Measurements from ENCODE around the gene KLHL2. TPM values are rescaled to one million over a fixed set of nuclear protein-coding genes. Genes with fewer than 3 reads are reported as not detected.
"Not testable (repeated sequence)": the region's sequence is repeated elsewhere in the genome, so short reads cannot be mapped to it uniquely, and the experiment has no call there.

The KLHL2 gene
- 10 to 100 TPM; 21.0 to 23.7 TPM for total RNA-seq
- 10 to 100 TPM in 1 of 3 donors, 1 to 10 TPM in 2; 3.5 to 10.4 (median 6.8) TPM for polyA plus RNA-seq
- 29.5 to 65.6 (median 47.3) reads per million in 6 experiments for total RNA-seq

- peak within 1 kb of the TSS; percentile 76 to 98 (median 92) for H3K4me3 Mint-ChIP-seq
- H3K27me3 Mint-ChIP-seq = no peaks in the 10 kb centered on the region
- H3K9me3 Mint-ChIP-seq = no peaks in the 10 kb centered on the region
- DNase-seq (peak; percentile 49 to 77 (median 64)), ATAC-seq (peak; percentile 74 to 84)
- H3K36me3 Mint-ChIP-seq = no peaks in the 10 kb centered on the region
- POLR2A ChIA-PET = interaction anchor here (0.7 to 0.9 kb wide), 2 partner anchors 10 to 120 kb away, joined by 3 read pairs; partner anchors contain the start of gene MSMO1
- H3K4me1 Mint-ChIP-seq = peaks cover 39 to 76% (median 69%) of the 10 kb centered on the region in 4 donors
- H3K27ac Mint-ChIP-seq = peak within 1 kb of the TSS; percentile 79 to 96 (median 93)
These were observed at the start of gene KLHL2 for GRCh38 chr4:165207431-165208220. Gene KLHL2 (plus strand): TSS chr4:165207561. CDS start chr4:165207877, 316 bp downstream.

- ATAC-seq (no peak), DNase-seq (no peak)
- Mint-ChIP-seq H3K27ac (no peak overlapping the region), H3K4me3 (no peak overlapping the region), H3K36me3 (peaks cover 0 to 17% (median 9%) of the 10 kb centered on the region in 3 donors), H3K27me3 (peaks cover 0 to 11% (median 3%) of the 10 kb centered on the region in 5 donors), H3K9me3 (peaks cover 0 to 18% (median 5%) of the 10 kb centered on the region in 9 donors), H3K4me1 (no peaks in the 10 kb centered on the region)
- POLR2A ChIA-PET = no interaction called here
These were observed 48.6 kb upstream of the KLHL2 start for GRCh38 chr4:165158762-165159161.

- Mint-ChIP-seq H3K4me3 (no peak overlapping the region), H3K9me3 (peaks cover 0 to 15% (median 7%) of the 10 kb centered on the region in 9 donors), H3K4me1 (no peaks in the 10 kb centered on the region), H3K36me3 (peaks cover 0 to 6% (median 3%) of the 10 kb centered on the region in 3 donors), H3K27me3 (peaks cover 0 to 6% (median 0%) of the 10 kb centered on the region in 5 donors), H3K27ac (no peak overlapping the region)
- no peak for ATAC-seq
- POLR2A ChIA-PET = interaction anchor here (0.5 kb wide), 1 partner anchor 147 kb away, joined by 4 read pairs; no protein-coding TSS in a partner anchor
- no peak for DNase-seq
These were observed 43.1 kb upstream of the KLHL2 start for GRCh38 chr4:165164257-165164656.

GRCh38 chr4:165166872-165167271 is 40.5 kb upstream of the KLHL2 start:
- peaks cover 0 to 15% (median 8%) of the 10 kb centered on the region in 9 donors for H3K9me3 Mint-ChIP-seq
- H3K4me3 Mint-ChIP-seq, DNase-seq, ATAC-seq, H3K36me3 Mint-ChIP-seq, H3K27ac Mint-ChIP-seq, POLR2A ChIA-PET, H3K27me3 Mint-ChIP-seq, H3K4me1 Mint-ChIP-seq: not testable (repeated sequence)

- peaks cover 0 to 15% (median 8%) of the 10 kb centered on the region in 9 donors for H3K9me3 Mint-ChIP-seq
- no peak for ATAC-seq
- no peak overlapping the region for H3K4me3 Mint-ChIP-seq
- no peaks in the 10 kb centered on the region for H3K27me3 Mint-ChIP-seq
- POLR2A ChIA-PET = no interaction called here
- peaks cover 0 to 6% (median 3%) of the 10 kb centered on the region in 3 donors for H3K36me3 Mint-ChIP-seq
- no peak overlapping the region for H3K27ac Mint-ChIP-seq
- DNase-seq = no peak
- H3K4me1 Mint-ChIP-seq = no peaks in the 10 kb centered on the region
These were observed 39.7 kb upstream of the KLHL2 start for GRCh38 chr4:165167650-165168049.

GRCh38 chr4:165170819-165171218 is 36.5 kb upstream of the KLHL2 start:
- H3K27me3 Mint-ChIP-seq = peaks cover 0 to 2% (median 0%) of the 10 kb centered on the region in 5 donors
- peaks cover 0 to 18% (median 12%) of the 10 kb centered on the region in 9 donors for H3K9me3 Mint-ChIP-seq
- H3K36me3 Mint-ChIP-seq = peaks cover 0 to 10% (median 7%) of the 10 kb centered on the region in 3 donors
- H3K4me3 Mint-ChIP-seq = no peak overlapping the region
- POLR2A ChIA-PET = no interaction called here
- no peak for ATAC-seq
- no peaks in the 10 kb centered on the region for H3K4me1 Mint-ChIP-seq
- DNase-seq = no peak
- no peak overlapping the region for H3K27ac Mint-ChIP-seq

- Mint-ChIP-seq H3K9me3 (peaks cover 0 to 15% (median 3%) of the 10 kb centered on the region in 9 donors), H3K36me3 (peaks cover 0 to 13% (median 4%) of the 10 kb centered on the region in 3 donors)
- H3K4me1 Mint-ChIP-seq, ATAC-seq, DNase-seq, H3K27me3 Mint-ChIP-seq, H3K27ac Mint-ChIP-seq, H3K4me3 Mint-ChIP-seq: not testable (repeated sequence)
- POLR2A ChIA-PET = interaction anchor here (0.7 kb wide), 1 partner anchor 152 kb away, joined by 3 read pairs; the partner anchor contains the start of gene MSMO1
These were observed 31.9 kb upstream of the KLHL2 start for GRCh38 chr4:165175470-165175869.

GRCh38 chr4:165175879-165176278 is 31.5 kb upstream of the KLHL2 start:
- POLR2A ChIA-PET = no interaction called here
- peaks cover 0 to 13% (median 4%) of the 10 kb centered on the region in 3 donors for H3K36me3 Mint-ChIP-seq
- ATAC-seq (no peak), DNase-seq (no peak)
- H3K27me3 Mint-ChIP-seq = peaks cover 0 to 3% (median 2%) of the 10 kb centered on the region in 5 donors
- no peak overlapping the region for H3K4me3 Mint-ChIP-seq
- peaks cover 0 to 15% (median 3%) of the 10 kb centered on the region in 9 donors for H3K9me3 Mint-ChIP-seq
- H3K4me1 Mint-ChIP-seq = peaks cover 0 to 2% (median 0%) of the 10 kb centered on the region in 4 donors
- no peak overlapping the region for H3K27ac Mint-ChIP-seq

GRCh38 chr4:165177725-165178666 is 29.4 kb upstream of the KLHL2 start:
- no peak overlapping the region for H3K4me3 Mint-ChIP-seq
- H3K27me3 Mint-ChIP-seq = peaks cover 0 to 3% (median 2%) of the 10 kb centered on the region in 5 donors
- peaks cover 0 to 13% (median 4%) of the 10 kb centered on the region in 3 donors for H3K36me3 Mint-ChIP-seq
- peaks cover 0 to 15% (median 3%) of the 10 kb centered on the region in 9 donors for H3K9me3 Mint-ChIP-seq
- ATAC-seq = no peak
- POLR2A ChIA-PET = no interaction called here
- H3K27ac Mint-ChIP-seq = peak overlapping the region in 2 of 10 donors; percentile 43 to 65
- no peak for DNase-seq
- peaks cover 0 to 2% (median 0%) of the 10 kb centered on the region in 4 donors for H3K4me1 Mint-ChIP-seq

- peaks cover 0 to 2% (median 0%) of the 10 kb centered on the region in 5 donors for H3K27me3 Mint-ChIP-seq
- POLR2A ChIA-PET = interaction anchor here (0.7 kb wide), 1 partner anchor 25 kb away, joined by 4 read pairs; no protein-coding TSS in a partner anchor
- ATAC-seq = no peak
These were observed 23.1 kb upstream of the KLHL2 start for GRCh38 chr4:165184220-165184619.

GRCh38 chr4:165184998-165185397 is 22.4 kb upstream of the KLHL2 start:
- DNase-seq, H3K27ac Mint-ChIP-seq, H3K4me3 Mint-ChIP-seq, ATAC-seq, H3K36me3 Mint-ChIP-seq, H3K27me3 Mint-ChIP-seq, H3K4me1 Mint-ChIP-seq, POLR2A ChIA-PET: not testable (repeated sequence)
- H3K9me3 Mint-ChIP-seq = peaks cover 0 to 12% (median 0%) of the 10 kb centered on the region in 9 donors

More at GRCh38 chr4:165184220-165184619, 23.1 kb upstream of the KLHL2 start:
- H3K4me1 Mint-ChIP-seq = peaks cover 0 to 2% (median 0%) of the 10 kb centered on the region in 4 donors
- no peak overlapping the region for H3K27ac Mint-ChIP-seq
- H3K36me3 Mint-ChIP-seq = peaks cover 0 to 3% (median 0%) of the 10 kb centered on the region in 3 donors
- no peak overlapping the region for H3K4me3 Mint-ChIP-seq
- H3K9me3 Mint-ChIP-seq = peaks cover 0 to 12% (median 0%) of the 10 kb centered on the region in 9 donors
- no peak for DNase-seq

GRCh38 chr4:165185448-165185847 is 21.9 kb upstream of the KLHL2 start:
- H3K4me1 Mint-ChIP-seq = peaks cover 0 to 2% (median 0%) of the 10 kb centered on the region in 4 donors
- peaks cover 0 to 12% (median 0%) of the 10 kb centered on the region in 9 donors for H3K9me3 Mint-ChIP-seq
- peak overlapping the region in 1 of 10 donors; percentile 22 for H3K27ac Mint-ChIP-seq
- H3K4me3 Mint-ChIP-seq = no peak overlapping the region
- POLR2A ChIA-PET = no interaction called here
- DNase-seq (no peak), ATAC-seq (no peak)
- H3K27me3 Mint-ChIP-seq = no peaks in the 10 kb centered on the region
- peaks cover 0 to 3% (median 0%) of the 10 kb centered on the region in 3 donors for H3K36me3 Mint-ChIP-seq
